ENCODE results near the gene REG1B.
"Not testable (repeated sequence)": the region's sequence is repeated elsewhere in the genome, so short reads cannot be mapped to it uniquely, and the experiment has no call there.

Gene REG1B

GRCh38 chr2:79084495-79085135, 3.2 kb downstream of the REG1B start:
- no peak for DNase-seq (ENCODE audit: low spot score)

GRCh38 chr2:79083597-79084251, 4.1 kb downstream of the REG1B start:
- DNase-seq (ENCODE audit: low spot score), result no peak

- no peak for DNase-seq (ENCODE audit: low spot score)
Observed at GRCh38 chr2:79082987-79083386, 4.8 kb downstream of the REG1B start.

- no peak for DNase-seq (ENCODE audit: low spot score)
Observed at GRCh38 chr2:79071078-79071477, 16.7 kb downstream of the REG1B start.

- DNase-seq (ENCODE audit: low spot score), result no peak
Observed at GRCh38 chr2:79065201-79065600, 22.6 kb downstream of the REG1B start.

GRCh38 chr2:79054769-79055168, 33.0 kb downstream of the REG1B start:
- not testable (repeated sequence) for DNase-seq (ENCODE audit: low spot score)

GRCh38 chr2:79053486-79053885, 34.3 kb downstream of the REG1B start:
- DNase-seq (ENCODE audit: low spot score), result not testable (repeated sequence)

- DNase-seq (ENCODE audit: low spot score), result peak; percentile 30
Observed at GRCh38 chr2:79041032-79041448, 46.8 kb downstream of the REG1B start.

GRCh38 chr2:79039944-79040343, 47.8 kb downstream of the REG1B start:
- DNase-seq (ENCODE audit: low spot score), result no peak

Data from NAMALWA (cell line).